HG02763 (cell line): Measurements from ENCODE around the gene ZNF224.

Experiments used
- ATAC-seq: cut with Tn5 transposase; IDR thresholded peaks from one replicate; pipeline ENCODE4 v1.9.1; 2021; ENCODE audit warnings: mild to moderate bottlenecking, moderate library complexity; ENCODE audit not compliant: unreplicated experiment

ZNF224 gene

GRCh38 chr19:44093931-44094765 lies at the start of gene ZNF224:
Gene ZNF224 (plus strand): TSS chr19:44094361. CDS start chr19:44097874, 3,513 bp downstream.
- ATAC-seq: peak; percentile 93

GRCh38 chr19:44050740-44051649 lies 43.2 kb upstream of the ZNF224 start:
- no peak for ATAC-seq

GRCh38 chr19:44051650-44052402 lies 42.3 kb upstream of the ZNF224 start, which contains the start of gene ZNF223:
Gene ZNF223 (plus strand): TSS chr19:44052036. CDS start chr19:44055177, 3,141 bp downstream.
- peak; percentile 78 for ATAC-seq

- ATAC-seq: no peak
Observed at GRCh38 chr19:44055870-44056269, 38.3 kb upstream of the ZNF224 start.

GRCh38 chr19:44059229-44059628 lies 34.9 kb upstream of the ZNF224 start:
- ATAC-seq: no peak

- no peak for ATAC-seq
Observed at GRCh38 chr19:44061038-44061437, 33.1 kb upstream of the ZNF224 start.

GRCh38 chr19:44066305-44066704 lies 27.9 kb upstream of the ZNF224 start:
- no peak for ATAC-seq

- no peak for ATAC-seq
Observed at GRCh38 chr19:44069415-44069814, 24.7 kb upstream of the ZNF224 start.

- ATAC-seq: peak; percentile 96
Observed at GRCh38 chr19:44071824-44072542, 22.2 kb upstream of the ZNF224 start, which contains the start of gene ZNF284. Gene ZNF284 (plus strand): TSS chr19:44072159. CDS start chr19:44076390, 4,231 bp downstream.

- no peak for ATAC-seq
Observed at GRCh38 chr19:44072543-44073401, 21.4 kb upstream of the ZNF224 start.

GRCh38 chr19:44076325-44076724 lies 17.8 kb upstream of the ZNF224 start:
- ATAC-seq: no peak

GRCh38 chr19:44092108-44092507 lies 2.1 kb upstream of the ZNF224 start:
- ATAC-seq: no peak

- no peak for ATAC-seq
Observed at GRCh38 chr19:44107751-44108150, 13.6 kb downstream of the ZNF224 start.

- ATAC-seq: no peak
Observed at GRCh38 chr19:44109458-44109857, 15.3 kb downstream of the ZNF224 start.

GRCh38 chr19:44111910-44112463 lies 17.8 kb downstream of the ZNF224 start:
- no peak for ATAC-seq

GRCh38 chr19:44112802-44113137 lies 18.6 kb downstream of the ZNF224 start:
- ATAC-seq: no peak

GRCh38 chr19:44113138-44113783 lies 19.1 kb downstream of the ZNF224 start, which contains the start of gene ZNF225:
Gene ZNF225 (plus strand): TSS chr19:44113399. CDS start chr19:44115828, 2,429 bp downstream.
- peak; percentile 95 for ATAC-seq

- ATAC-seq: no peak
Observed at GRCh38 chr19:44113784-44114390, 19.7 kb downstream of the ZNF224 start.
